ENCODE measurements around the gene LRG1. TPM values are rescaled to one million over a fixed set of nuclear protein-coding genes. Genes with fewer than 3 reads are reported as not detected.

The LRG1 gene, protein sequence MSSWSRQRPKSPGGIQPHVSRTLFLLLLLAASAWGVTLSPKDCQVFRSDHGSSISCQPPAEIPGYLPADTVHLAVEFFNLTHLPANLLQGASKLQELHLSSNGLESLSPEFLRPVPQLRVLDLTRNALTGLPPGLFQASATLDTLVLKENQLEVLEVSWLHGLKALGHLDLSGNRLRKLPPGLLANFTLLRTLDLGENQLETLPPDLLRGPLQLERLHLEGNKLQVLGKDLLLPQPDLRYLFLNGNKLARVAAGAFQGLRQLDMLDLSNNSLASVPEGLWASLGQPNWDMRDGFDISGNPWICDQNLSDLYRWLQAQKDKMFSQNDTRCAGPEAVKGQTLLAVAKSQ
- polyA plus RNA-seq (2013, experiment 1 of 2), result 0.01 TPM
- not detected for polyA plus RNA-seq (2013, experiment 2 of 2)

DNA sequence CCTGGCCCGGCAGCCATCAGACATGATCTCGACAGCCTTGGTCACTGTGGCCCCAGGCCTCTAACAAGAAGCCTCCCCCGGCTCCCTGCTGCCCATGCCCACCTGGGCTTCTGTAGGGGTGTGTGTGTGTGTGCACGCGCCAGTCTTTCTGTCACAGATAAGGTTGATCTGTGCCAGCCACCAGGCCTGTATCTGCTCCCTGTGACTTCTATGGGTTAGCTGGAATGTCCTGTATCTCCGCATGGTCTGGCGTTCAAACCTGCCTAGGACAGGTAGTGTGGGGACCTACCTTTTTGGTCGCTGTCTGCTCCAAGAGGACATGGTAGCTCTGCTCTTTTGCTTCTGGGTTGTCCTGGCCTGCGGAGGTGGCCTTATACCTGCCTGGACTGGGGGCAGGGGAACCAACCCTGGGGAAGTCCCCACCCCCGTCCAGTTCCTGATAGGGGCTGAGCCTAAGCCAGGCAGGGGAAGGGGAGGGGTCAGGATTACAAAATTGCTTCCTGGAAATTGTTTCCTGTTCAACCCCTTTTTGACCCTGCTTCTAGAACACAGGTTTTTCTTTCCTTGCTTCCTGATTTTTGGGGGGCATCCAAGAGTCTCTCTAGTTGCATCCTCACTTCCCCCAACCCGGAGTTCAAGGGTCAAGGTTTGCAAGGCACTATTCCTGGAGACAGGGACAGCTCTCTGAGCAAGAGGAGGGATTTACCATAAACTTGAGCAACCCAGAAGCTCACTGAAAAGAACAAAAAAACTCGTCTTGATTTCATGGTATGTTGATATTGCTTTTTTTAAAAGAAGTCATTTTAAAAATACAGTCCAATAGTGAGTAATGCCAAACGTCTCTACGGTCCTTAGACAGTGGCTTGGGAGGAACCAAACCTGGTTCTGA, at the start of gene LRG1:
LRG1 (minus strand) TSS at position 344 of the 889 bp plus-strand sequence; CDS start at position 321, 23 bp downstream.
- Histone ChIP-seq H3K4me1 (ENCODE audit: control insufficient read depth, insufficient read depth, low read depth, low read length) (peaks cover 8% of the 10 kb centered on the region), H2BK5ac (ENCODE audit: low read depth, low read length, poor library complexity, severe bottlenecking) (no peak within 1 kb of the TSS), H3K27ac (ENCODE audit: low read length, poor library complexity, severe bottlenecking) (no peak within 1 kb of the TSS), H3K23ac (ENCODE audit: low read length in 2 of 2) (no peak within 1 kb of the TSS), H3K18ac (ENCODE audit: low read depth in 1 of 2, low read length in 2 of 2) (no peak within 1 kb of the TSS), H2BK12ac (ENCODE audit: low read length in 2 of 2) (no peak within 1 kb of the TSS), H3K27me3 (ENCODE audit: control insufficient read depth in 1 of 2, insufficient read depth in 1 of 2, low read length in 2 of 2) (peaks cover 26 to 50% of the 10 kb centered on the region in 2 experiments), H3K9ac (ENCODE audit: low read length) (no peak within 1 kb of the TSS), H2BK120ac (ENCODE audit: low read depth, low read length) (no peak within 1 kb of the TSS), H3K36me3 (ENCODE audit: control insufficient read depth in 1 of 2, insufficient read depth in 2 of 2, low read depth in 1 of 2, low read length in 2 of 2) (peaks cover 0 to 12% of the 10 kb centered on the region in 2 experiments), H4K8ac (ENCODE audit: low read length) (no peak within 1 kb of the TSS), H2BK15ac (ENCODE audit: low read depth, poor library complexity, severe bottlenecking) (no peak within 1 kb of the TSS), H3K9me3 (ENCODE audit: control insufficient read depth, low read length) (peaks cover 4% of the 10 kb centered on the region), H4K91ac (ENCODE audit: low read length) (no peak within 1 kb of the TSS), H3K79me1 (replicated peaks; ENCODE audit: low read length, poor library complexity, severe bottlenecking) (no peaks in the 10 kb centered on the region), H2AFZ (ENCODE audit: low read depth, low read length) (no peak within 1 kb of the TSS), H2AK5ac (ENCODE audit: low read length, severe bottlenecking) (no peak within 1 kb of the TSS), H3K4me2 (ENCODE audit: low read length, poor library complexity, severe bottlenecking) (no peak within 1 kb of the TSS), H3K4ac (ENCODE audit: low read depth in 1 of 2, low read length in 2 of 2) (no peak within 1 kb of the TSS), H3K4me3 (ENCODE audit: insufficient read depth in 1 of 2, low read depth in 1 of 2, low read length in 2 of 2) (no peak within 1 kb of the TSS), H3K14ac (ENCODE audit: low read length in 2 of 2) (peak within 1 kb of the TSS in 1 of 2 experiments; percentile 49)
- WGBS, result 73% methylated on average over 13 of the region's 14 CpGs
- DNase-seq, result no peak

DNA sequence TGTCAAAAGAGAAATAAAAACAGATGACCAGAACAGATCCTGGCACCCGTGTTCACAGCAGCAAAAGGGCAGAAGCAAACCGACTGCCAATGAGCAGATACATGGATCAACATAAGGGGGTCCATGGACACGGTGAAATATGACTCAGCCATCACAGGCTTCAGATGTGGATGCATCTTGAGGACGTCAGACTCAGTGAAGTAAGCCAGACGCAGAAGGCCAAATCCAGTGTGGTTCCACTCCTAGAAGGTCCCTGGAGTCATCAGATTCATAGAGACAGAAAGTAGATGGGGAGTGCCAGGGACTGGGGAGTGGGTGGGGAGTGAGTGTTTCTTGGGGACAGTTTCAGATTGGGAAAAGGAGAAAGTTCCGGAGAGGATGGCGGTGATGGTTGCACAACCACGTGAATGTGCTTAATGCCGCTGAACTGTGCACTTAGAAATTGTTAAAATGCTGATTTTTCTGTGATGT, 48.5 kb upstream of the LRG1 start:
- no peaks in the 10 kb centered on the region for H3K9me3 ChIP-seq (ENCODE audit: control insufficient read depth, low read length)
- H2BK12ac ChIP-seq (ENCODE audit: low read length in 2 of 2), result no peak overlapping the region
- no peak overlapping the region for H2BK5ac ChIP-seq (ENCODE audit: low read depth, low read length, poor library complexity, severe bottlenecking)
- no peak overlapping the region for H3K4me2 ChIP-seq (ENCODE audit: low read length, poor library complexity, severe bottlenecking)
- H3K9ac ChIP-seq (ENCODE audit: low read length), result no peak overlapping the region
- H3K27me3 ChIP-seq (ENCODE audit: control insufficient read depth in 1 of 2, insufficient read depth in 1 of 2, low read length in 2 of 2), result peaks cover 41 to 60% of the 10 kb centered on the region in 2 experiments
- H3K4me3 ChIP-seq (ENCODE audit: insufficient read depth in 1 of 2, low read depth in 1 of 2, low read length in 2 of 2), result no peak overlapping the region
- H3K14ac ChIP-seq (ENCODE audit: low read length in 2 of 2), result no peak overlapping the region
- no peak overlapping the region for H2BK15ac ChIP-seq (ENCODE audit: low read depth, poor library complexity, severe bottlenecking)
- peaks cover 13% of the 10 kb centered on the region for H3K4me1 ChIP-seq (ENCODE audit: control insufficient read depth, insufficient read depth, low read depth, low read length)
- 56% methylated on average over 9 of the region's 9 CpGs for WGBS
- H3K4ac ChIP-seq (ENCODE audit: low read depth in 1 of 2, low read length in 2 of 2), result no peak overlapping the region
- no peak overlapping the region for H2BK120ac ChIP-seq (ENCODE audit: low read depth, low read length)
- H3K23ac ChIP-seq (ENCODE audit: low read length in 2 of 2), result no peak overlapping the region
- DNase-seq, result peak; percentile 52
- H3K36me3 ChIP-seq (ENCODE audit: control insufficient read depth in 1 of 2, insufficient read depth in 2 of 2, low read depth in 1 of 2, low read length in 2 of 2), result no peaks in the 10 kb centered on the region
- no peak overlapping the region for H2AFZ ChIP-seq (ENCODE audit: low read depth, low read length)
- H2AK5ac ChIP-seq (ENCODE audit: low read length, severe bottlenecking), result no peak overlapping the region
- no peak overlapping the region for H4K91ac ChIP-seq (ENCODE audit: low read length)
- no peak overlapping the region for H3K18ac ChIP-seq (ENCODE audit: low read depth in 1 of 2, low read length in 2 of 2)
- H3K27ac ChIP-seq (ENCODE audit: low read length, poor library complexity, severe bottlenecking), result no peak overlapping the region
- H3K79me1 ChIP-seq (replicated peaks; ENCODE audit: low read length, poor library complexity, severe bottlenecking), result no peaks in the 10 kb centered on the region
- H4K8ac ChIP-seq (ENCODE audit: low read length), result no peak overlapping the region

DNA sequence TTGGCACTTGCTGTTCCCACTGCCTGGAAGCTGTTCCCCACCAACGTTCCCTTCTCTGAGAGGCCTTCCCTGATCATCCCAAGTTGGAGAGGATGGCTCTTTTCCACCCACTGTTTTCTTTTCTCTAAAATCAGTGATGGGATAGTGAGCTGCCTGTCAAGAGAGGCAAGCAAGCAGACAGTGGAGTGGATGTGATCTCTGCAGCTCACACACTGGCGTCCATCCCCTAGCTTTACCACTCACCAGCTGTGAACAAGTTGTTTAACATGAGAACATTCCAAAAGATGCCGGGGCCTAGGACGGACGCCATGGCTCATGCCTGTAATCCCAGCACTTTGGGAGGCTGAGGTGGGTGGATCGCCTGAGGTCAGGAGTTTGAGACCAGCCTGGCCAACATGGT, 47.7 kb upstream of the LRG1 start:
- Histone ChIP-seq H2BK15ac (ENCODE audit: low read depth, poor library complexity, severe bottlenecking) (no peak overlapping the region), H3K36me3 (ENCODE audit: control insufficient read depth in 1 of 2, insufficient read depth in 2 of 2, low read depth in 1 of 2, low read length in 2 of 2) (no peaks in the 10 kb centered on the region), H3K4me3 (ENCODE audit: insufficient read depth in 1 of 2, low read depth in 1 of 2, low read length in 2 of 2) (no peak overlapping the region), H4K91ac (ENCODE audit: low read length) (no peak overlapping the region), H3K9ac (ENCODE audit: low read length) (no peak overlapping the region), H3K9me3 (ENCODE audit: control insufficient read depth, low read length) (no peaks in the 10 kb centered on the region), H3K27ac (ENCODE audit: low read length, poor library complexity, severe bottlenecking) (no peak overlapping the region), H3K14ac (ENCODE audit: low read length in 2 of 2) (no peak overlapping the region), H4K8ac (ENCODE audit: low read length) (no peak overlapping the region), H3K4me1 (ENCODE audit: control insufficient read depth, insufficient read depth, low read depth, low read length) (peaks cover 13% of the 10 kb centered on the region), H3K79me1 (replicated peaks; ENCODE audit: low read length, poor library complexity, severe bottlenecking) (no peaks in the 10 kb centered on the region), H3K23ac (ENCODE audit: low read length in 2 of 2) (no peak overlapping the region), H2BK120ac (ENCODE audit: low read depth, low read length) (no peak overlapping the region), H2BK12ac (ENCODE audit: low read length in 2 of 2) (no peak overlapping the region), H3K18ac (ENCODE audit: low read depth in 1 of 2, low read length in 2 of 2) (no peak overlapping the region), H2AK5ac (ENCODE audit: low read length, severe bottlenecking) (no peak overlapping the region), H3K4me2 (ENCODE audit: low read length, poor library complexity, severe bottlenecking) (no peak overlapping the region), H3K27me3 (ENCODE audit: control insufficient read depth in 1 of 2, insufficient read depth in 1 of 2, low read length in 2 of 2) (peaks cover 38 to 61% of the 10 kb centered on the region in 2 experiments), H2BK5ac (ENCODE audit: low read depth, low read length, poor library complexity, severe bottlenecking) (no peak overlapping the region), H2AFZ (ENCODE audit: low read depth, low read length) (no peak overlapping the region), H3K4ac (ENCODE audit: low read depth in 1 of 2, low read length in 2 of 2) (no peak overlapping the region)
- WGBS, result 93% methylated on average over 5 of the region's 6 CpGs
- DNase-seq, result no peak

DNA sequence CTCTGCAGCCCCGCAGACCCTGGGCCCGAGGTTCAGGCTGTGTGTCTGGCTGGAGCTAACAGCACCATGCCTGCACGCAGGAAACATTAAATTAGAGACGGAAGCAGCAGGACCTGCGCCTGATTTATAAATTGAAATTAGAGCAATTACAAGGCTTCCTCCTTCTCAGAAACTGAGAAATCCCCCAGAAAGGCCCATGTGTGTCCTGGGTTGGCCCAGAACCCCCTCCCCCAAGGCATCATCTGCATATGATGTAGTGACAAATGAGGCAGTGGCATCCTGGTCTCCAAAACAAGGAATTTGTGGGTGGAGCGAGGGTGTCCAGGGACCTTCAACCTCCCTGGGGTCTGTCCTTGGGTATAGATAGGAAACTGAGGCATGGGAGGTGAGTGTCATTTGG, 46.9 kb upstream of the LRG1 start:
- Histone ChIP-seq H3K79me1 (replicated peaks; ENCODE audit: low read length, poor library complexity, severe bottlenecking) (no peaks in the 10 kb centered on the region), H2BK5ac (ENCODE audit: low read depth, low read length, poor library complexity, severe bottlenecking) (no peak overlapping the region), H3K18ac (ENCODE audit: low read depth in 1 of 2, low read length in 2 of 2) (no peak overlapping the region), H3K4me3 (ENCODE audit: insufficient read depth in 1 of 2, low read depth in 1 of 2, low read length in 2 of 2) (no peak overlapping the region), H3K14ac (ENCODE audit: low read length in 2 of 2) (no peak overlapping the region), H3K4ac (ENCODE audit: low read depth in 1 of 2, low read length in 2 of 2) (no peak overlapping the region), H2BK15ac (ENCODE audit: low read depth, poor library complexity, severe bottlenecking) (no peak overlapping the region), H3K4me1 (ENCODE audit: control insufficient read depth, insufficient read depth, low read depth, low read length) (peaks cover 15% of the 10 kb centered on the region), H3K27ac (ENCODE audit: low read length, poor library complexity, severe bottlenecking) (no peak overlapping the region), H4K8ac (ENCODE audit: low read length) (no peak overlapping the region), H3K36me3 (ENCODE audit: control insufficient read depth in 1 of 2, insufficient read depth in 2 of 2, low read depth in 1 of 2, low read length in 2 of 2) (no peaks in the 10 kb centered on the region), H2AK5ac (ENCODE audit: low read length, severe bottlenecking) (no peak overlapping the region), H3K4me2 (ENCODE audit: low read length, poor library complexity, severe bottlenecking) (no peak overlapping the region), H2AFZ (ENCODE audit: low read depth, low read length) (no peak overlapping the region), H3K27me3 (ENCODE audit: control insufficient read depth in 1 of 2, insufficient read depth in 1 of 2, low read length in 2 of 2) (peaks cover 40 to 64% of the 10 kb centered on the region in 2 experiments), H2BK12ac (ENCODE audit: low read length in 2 of 2) (peak overlapping the region in 1 of 2 experiments; percentile 24), H3K23ac (ENCODE audit: low read length in 2 of 2) (no peak overlapping the region), H3K9me3 (ENCODE audit: control insufficient read depth, low read length) (no peaks in the 10 kb centered on the region), H4K91ac (ENCODE audit: low read length) (no peak overlapping the region), H2BK120ac (ENCODE audit: low read depth, low read length) (no peak overlapping the region), H3K9ac (ENCODE audit: low read length) (no peak overlapping the region)
- no peak for DNase-seq
- WGBS, result 92% methylated on average over 6 of the region's 6 CpGs

Measured in mesenchymal stem cell (in vitro differentiated cells and primary cell).